ENCODE data around the gene NPAS3.

DNA sequence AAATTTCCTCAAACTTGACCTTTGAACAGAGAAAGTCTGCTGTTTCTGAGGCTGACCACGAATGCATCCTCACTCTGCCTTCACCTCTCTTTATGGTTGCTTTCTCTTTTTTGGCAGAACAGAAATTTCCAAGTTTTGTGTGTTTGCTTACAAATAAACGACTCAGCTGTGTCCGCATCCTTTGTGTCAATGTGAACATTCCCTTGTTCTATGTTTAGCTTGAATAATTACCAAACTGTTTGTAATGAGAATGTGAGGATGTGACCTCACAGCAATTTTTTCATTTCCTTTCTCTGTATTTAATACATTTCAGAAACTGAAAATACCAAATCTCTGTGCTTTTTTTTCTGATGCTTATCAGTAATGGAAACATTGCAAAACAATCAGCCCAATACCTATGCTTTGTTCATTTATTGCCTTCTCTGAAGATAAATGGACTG, 601.3 kb downstream of the NPAS3 start:
- TF ChIP-seq, protein P1, sequence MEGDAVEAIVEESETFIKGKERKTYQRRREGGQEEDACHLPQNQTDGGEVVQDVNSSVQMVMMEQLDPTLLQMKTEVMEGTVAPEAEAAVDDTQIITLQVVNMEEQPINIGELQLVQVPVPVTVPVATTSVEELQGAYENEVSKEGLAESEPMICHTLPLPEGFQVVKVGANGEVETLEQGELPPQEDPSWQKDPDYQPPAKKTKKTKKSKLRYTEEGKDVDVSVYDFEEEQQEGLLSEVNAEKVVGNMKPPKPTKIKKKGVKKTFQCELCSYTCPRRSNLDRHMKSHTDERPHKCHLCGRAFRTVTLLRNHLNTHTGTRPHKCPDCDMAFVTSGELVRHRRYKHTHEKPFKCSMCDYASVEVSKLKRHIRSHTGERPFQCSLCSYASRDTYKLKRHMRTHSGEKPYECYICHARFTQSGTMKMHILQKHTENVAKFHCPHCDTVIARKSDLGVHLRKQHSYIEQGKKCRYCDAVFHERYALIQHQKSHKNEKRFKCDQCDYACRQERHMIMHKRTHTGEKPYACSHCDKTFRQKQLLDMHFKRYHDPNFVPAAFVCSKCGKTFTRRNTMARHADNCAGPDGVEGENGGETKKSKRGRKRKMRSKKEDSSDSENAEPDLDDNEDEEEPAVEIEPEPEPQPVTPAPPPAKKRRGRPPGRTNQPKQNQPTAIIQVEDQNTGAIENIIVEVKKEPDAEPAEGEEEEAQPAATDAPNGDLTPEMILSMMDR (IDR thresholded peaks at IDR 0.05; ENCODE audit: insufficient read depth, low read length) = no peak
- TF ChIP-seq POLR2AphosphoS5 (IDR thresholded peaks at IDR 0.05; ENCODE audit: low read depth) (no peak), SPI1 (IDR thresholded peaks at IDR 0.05; ENCODE audit: borderline replicate concordance, low read depth) (no peak)
- TF ChIP-seq, protein P2, sequence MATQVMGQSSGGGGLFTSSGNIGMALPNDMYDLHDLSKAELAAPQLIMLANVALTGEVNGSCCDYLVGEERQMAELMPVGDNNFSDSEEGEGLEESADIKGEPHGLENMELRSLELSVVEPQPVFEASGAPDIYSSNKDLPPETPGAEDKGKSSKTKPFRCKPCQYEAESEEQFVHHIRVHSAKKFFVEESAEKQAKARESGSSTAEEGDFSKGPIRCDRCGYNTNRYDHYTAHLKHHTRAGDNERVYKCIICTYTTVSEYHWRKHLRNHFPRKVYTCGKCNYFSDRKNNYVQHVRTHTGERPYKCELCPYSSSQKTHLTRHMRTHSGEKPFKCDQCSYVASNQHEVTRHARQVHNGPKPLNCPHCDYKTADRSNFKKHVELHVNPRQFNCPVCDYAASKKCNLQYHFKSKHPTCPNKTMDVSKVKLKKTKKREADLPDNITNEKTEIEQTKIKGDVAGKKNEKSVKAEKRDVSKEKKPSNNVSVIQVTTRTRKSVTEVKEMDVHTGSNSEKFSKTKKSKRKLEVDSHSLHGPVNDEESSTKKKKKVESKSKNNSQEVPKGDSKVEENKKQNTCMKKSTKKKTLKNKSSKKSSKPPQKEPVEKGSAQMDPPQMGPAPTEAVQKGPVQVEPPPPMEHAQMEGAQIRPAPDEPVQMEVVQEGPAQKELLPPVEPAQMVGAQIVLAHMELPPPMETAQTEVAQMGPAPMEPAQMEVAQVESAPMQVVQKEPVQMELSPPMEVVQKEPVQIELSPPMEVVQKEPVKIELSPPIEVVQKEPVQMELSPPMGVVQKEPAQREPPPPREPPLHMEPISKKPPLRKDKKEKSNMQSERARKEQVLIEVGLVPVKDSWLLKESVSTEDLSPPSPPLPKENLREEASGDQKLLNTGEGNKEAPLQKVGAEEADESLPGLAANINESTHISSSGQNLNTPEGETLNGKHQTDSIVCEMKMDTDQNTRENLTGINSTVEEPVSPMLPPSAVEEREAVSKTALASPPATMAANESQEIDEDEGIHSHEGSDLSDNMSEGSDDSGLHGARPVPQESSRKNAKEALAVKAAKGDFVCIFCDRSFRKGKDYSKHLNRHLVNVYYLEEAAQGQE (IDR thresholded peaks at IDR 0.05; ENCODE audit: insufficient replicate concordance, low read depth) = no peak

Measured in HL-60 (cell line).